HFF-Myc (cell line): ENCODE data around the gene AHDC1.

ENCODE experiments used
- DNase-seq: peaks from one replicate; pipeline ENCODE4 v3.0.0-alpha.2; 2011; ENCODE audit warnings: low read depth; ENCODE audit errors: extremely low read depth
- H3K4me3 ChIP-seq: replicated peaks from 2 replicates; pipeline ENCODE4 v1.5.1; 2011; ENCODE audit warnings: low read depth, mild to moderate bottlenecking, control low read depth, low read length
- TF ChIP-seq, protein P1 (sequence below): IDR thresholded peaks from 2 replicates; pipeline ENCODE4 v1.5.1; 2012; ENCODE audit warnings: mild to moderate bottlenecking, low read depth, low read length, control low read depth; ENCODE audit errors: missing control alignments

Gene AHDC1

DNA sequence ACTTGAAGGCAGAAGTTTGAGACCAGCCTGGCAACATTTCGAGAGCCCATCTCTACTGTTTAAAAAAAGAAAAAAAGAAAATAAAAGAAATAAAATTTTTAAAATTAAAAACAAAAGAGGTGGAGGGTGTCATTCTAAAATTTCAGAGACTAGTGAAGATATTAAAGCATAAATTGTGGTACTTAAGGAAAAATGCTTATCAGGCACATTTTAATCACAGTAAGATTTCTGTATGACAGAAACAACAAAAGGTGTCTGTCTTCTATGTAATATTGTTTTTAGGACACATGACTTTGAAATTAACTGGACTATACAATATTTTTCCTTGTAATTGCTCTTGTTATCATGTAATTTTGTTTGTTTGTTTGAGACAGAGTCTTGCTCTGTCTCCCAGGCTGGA, 118.6 kb downstream of the AHDC1 start:
- H3K4me3 ChIP-seq: no peak overlapping the region
- TF ChIP-seq, protein P1, sequence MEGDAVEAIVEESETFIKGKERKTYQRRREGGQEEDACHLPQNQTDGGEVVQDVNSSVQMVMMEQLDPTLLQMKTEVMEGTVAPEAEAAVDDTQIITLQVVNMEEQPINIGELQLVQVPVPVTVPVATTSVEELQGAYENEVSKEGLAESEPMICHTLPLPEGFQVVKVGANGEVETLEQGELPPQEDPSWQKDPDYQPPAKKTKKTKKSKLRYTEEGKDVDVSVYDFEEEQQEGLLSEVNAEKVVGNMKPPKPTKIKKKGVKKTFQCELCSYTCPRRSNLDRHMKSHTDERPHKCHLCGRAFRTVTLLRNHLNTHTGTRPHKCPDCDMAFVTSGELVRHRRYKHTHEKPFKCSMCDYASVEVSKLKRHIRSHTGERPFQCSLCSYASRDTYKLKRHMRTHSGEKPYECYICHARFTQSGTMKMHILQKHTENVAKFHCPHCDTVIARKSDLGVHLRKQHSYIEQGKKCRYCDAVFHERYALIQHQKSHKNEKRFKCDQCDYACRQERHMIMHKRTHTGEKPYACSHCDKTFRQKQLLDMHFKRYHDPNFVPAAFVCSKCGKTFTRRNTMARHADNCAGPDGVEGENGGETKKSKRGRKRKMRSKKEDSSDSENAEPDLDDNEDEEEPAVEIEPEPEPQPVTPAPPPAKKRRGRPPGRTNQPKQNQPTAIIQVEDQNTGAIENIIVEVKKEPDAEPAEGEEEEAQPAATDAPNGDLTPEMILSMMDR: no peak
- DNase-seq: no peak
